AG09319 (cell line): ENCODE results near the gene BID.

Experiments
- DNase-seq: peaks from one replicate; pipeline ENCODE4 v3.0.0-alpha.2; 2010; ENCODE audit warnings: low read depth; ENCODE audit errors: extremely low read depth
- CTCF ChIP-seq: IDR thresholded peaks from 2 replicates; pipeline ENCODE4 v1.5.1; 2011; ENCODE audit warnings: low read depth, mild to moderate bottlenecking, inconsistent platforms, low read length, moderate library complexity

BID gene

DNA sequence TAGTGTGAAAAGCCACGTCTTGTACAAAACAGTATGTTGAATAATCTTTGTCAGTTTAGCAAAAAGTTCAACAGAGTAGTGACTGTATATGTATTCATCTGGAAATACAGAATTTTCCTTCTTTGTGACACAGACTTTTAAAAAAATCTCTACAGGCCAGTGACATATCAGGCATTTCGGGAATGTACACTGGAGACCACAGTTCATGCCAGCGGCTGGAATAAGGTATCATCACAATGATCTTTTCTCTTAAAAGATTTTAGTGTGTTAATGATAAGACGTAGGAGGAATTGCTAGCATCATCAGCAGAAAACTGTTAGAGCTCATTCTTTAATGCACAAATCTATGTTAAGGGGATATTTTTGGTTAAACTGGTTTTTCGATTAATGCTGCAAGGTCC, 78.3 kb downstream of the BID start:
- DNase-seq, result no peak
- TF ChIP-seq CTCF, result no peak

- TF ChIP-seq CTCF, result no peak
- no peak for DNase-seq
These were observed 79.5 kb downstream of the BID start for GRCh38 chr22:17694752-17695151.

DNA sequence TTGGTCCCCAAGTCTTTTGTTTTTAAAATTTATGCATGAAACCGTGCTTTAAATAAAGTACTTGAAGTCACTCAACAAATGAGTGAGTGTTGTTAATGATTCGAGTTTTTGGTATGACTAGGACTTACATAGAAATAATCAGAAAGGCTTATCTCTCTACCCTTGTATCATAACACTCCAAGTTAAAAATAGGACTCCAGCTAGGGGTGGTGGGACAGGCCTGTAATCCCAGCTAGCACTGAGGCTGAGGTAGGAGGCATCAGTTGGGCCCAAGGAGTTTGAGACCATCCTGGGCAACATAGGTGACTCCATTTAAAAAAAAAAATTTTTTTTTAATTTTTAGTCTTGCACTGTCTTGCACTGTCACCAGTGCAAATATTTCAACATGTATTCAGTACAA, 80.1 kb downstream of the BID start:
- DNase-seq, result no peak
- TF ChIP-seq CTCF, result no peak

- no peak for TF ChIP-seq CTCF
- no peak for DNase-seq
These were observed 81.4 kb downstream of the BID start for GRCh38 chr22:17692841-17693240.

DNA sequence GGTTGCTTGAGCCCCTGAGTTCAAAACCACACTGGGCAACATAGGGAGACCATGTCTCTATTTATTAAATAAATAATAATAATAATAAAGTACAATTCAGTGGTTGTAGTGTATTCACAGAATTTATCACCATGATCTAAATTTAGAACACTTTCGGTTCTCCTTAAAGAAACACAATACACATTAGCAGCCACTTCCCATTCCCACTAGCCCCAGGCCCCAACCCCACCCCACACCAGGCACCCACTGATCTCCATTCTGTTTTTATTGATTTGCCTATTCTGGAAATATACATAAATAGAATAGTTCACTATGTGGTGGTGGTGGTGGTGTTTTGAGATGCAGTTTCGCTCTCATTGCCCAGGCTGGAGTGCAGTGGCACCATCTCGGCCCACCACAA, 90.0 kb downstream of the BID start:
- no peak for DNase-seq

More for the DNA sequence above, 90.0 kb downstream of the BID start:
- no peak for TF ChIP-seq CTCF
